HepG2 (cell line): ENCODE results near the gene CDHR5. TPM values are rescaled to one million over a fixed set of nuclear protein-coding genes. Genes with fewer than 3 reads are reported as not detected.

ENCODE experiments used
- ATAC-seq: fragments of 200-7000 bp; cut with Tn5 transposase; 3 replicates; pipeline ENCODE4 v1.9.1; 2020; ENCODE audit warnings: mild to moderate bottlenecking, moderate library complexity
- BruUV-seq: library from RNA; stranded (reverse); fragments of 400-500 nt; replicated peaks from 2 replicates; lab custom pipeline; 2021; lab: Mats Ljungman, UMichigan
- CTCF ChIA-PET: fragments of 300-600 bp; formaldehyde crosslinking; extraction: SDS; loops from one replicate; lab custom pipeline; 2021; ENCODE audit warnings: low total read pairs, inconsistent platforms, low intra/inter-chr PET ratio; lab: Yijun Ruan, JAX
- POLR2A ChIA-PET: fragments of 350-600 bp; sonication (Branson Sonifier 250); formaldehyde crosslinking; loops from one replicate; lab custom pipeline; 2020; ENCODE audit warnings: antibody characterized with exemption, inconsistent platforms; lab: Yijun Ruan, JAX
- DNase-seq: peaks from one replicate; pipeline ENCODE4 v3.0.0-alpha.2; 2015; ENCODE audit warnings: low spot score
- FAIRE-seq: peaks from 3 replicates; lab custom pipeline; 2011; peaks lifted over from hg19 to GRCh38; lab: Jason Lieb, UNC
- H2AFZ ChIP-seq: one replicate; pipeline ENCODE4 v1.6.1; 2011; ENCODE audit warnings: low read length, inconsistent platforms
- H3K27ac ChIP-seq: fragments of 300-600 bp; 3 replicates; pipeline ENCODE4 v1.8.0; 2011; ENCODE audit warnings: mixed run types, mild to moderate bottlenecking, mixed read lengths, low read length, inconsistent platforms; ENCODE audit not compliant: insufficient read depth; ENCODE audit errors: extremely low read length
- H3K27me3 ChIP-seq, 2 experiments: fragments of 200-600 bp in 1 of 2; 2 replicates in 1 of 2; 3 replicates in 1 of 2; pipeline versions ENCODE4 v1.6.0 to v1.8.0; 2011; ENCODE audit warnings: low read length in 2 of 2, mild to moderate bottlenecking in 2 of 2, moderate library complexity in 2 of 2, inconsistent platforms in 1 of 2; ENCODE audit not compliant: insufficient read depth in 2 of 2, control insufficient read depth in 1 of 2
- H3K36me3 ChIP-seq, 2 experiments: fragments of 200-600 bp in 1 of 2; replicated peaks in 1 of 2; 2 replicates in 1 of 2; 3 replicates in 1 of 2; pipeline versions ENCODE4 v1.5.1 to v1.8.0; 2011; ENCODE audit warnings: low read length in 2 of 2, inconsistent platforms in 1 of 2; ENCODE audit not compliant: insufficient read depth in 2 of 2, control insufficient read depth in 1 of 2
- H3K4me1 ChIP-seq: 2 replicates; pipeline ENCODE4 v1.5.1; 2012; ENCODE audit warnings: low read length, inconsistent platforms; ENCODE audit not compliant: insufficient read depth
- H3K4me2 ChIP-seq: 2 replicates; pipeline ENCODE4 v1.6.0; 2011; ENCODE audit warnings: low read depth, low read length, inconsistent platforms
- H3K4me3 ChIP-seq, 3 experiments: fragments of 200-600 bp in 1 of 3; sonication (generic), shearing (Covaris generic) in 1 of 3; replicated peaks in 1 of 3; 2 replicates each; pipeline ENCODE4 v1.5.1; 2011 to 2016; ENCODE audit warnings: low read length in 3 of 3, inconsistent platforms in 2 of 3, low read depth in 2 of 3, mild to moderate bottlenecking in 2 of 3, control low read depth in 1 of 3, mixed read lengths in 1 of 3; ENCODE audit not compliant: insufficient read depth in 1 of 3
- H3K79me2 ChIP-seq: one replicate; pipeline ENCODE4 v1.6.1; 2011; ENCODE audit warnings: low read length, inconsistent platforms; ENCODE audit not compliant: insufficient read depth
- H3K9ac ChIP-seq: 2 replicates; pipeline ENCODE4 v1.6.0; 2011; ENCODE audit warnings: mild to moderate bottlenecking, low read depth, low read length, inconsistent platforms; ENCODE audit not compliant: insufficient read depth
- H3K9me3 ChIP-seq: 2 replicates; pipeline ENCODE4 v1.5.1; 2012; ENCODE audit warnings: mild to moderate bottlenecking, low read length
- H4K20me1 ChIP-seq: 2 replicates; pipeline ENCODE4 v1.6.0; 2011; ENCODE audit warnings: inconsistent platforms, mild to moderate bottlenecking, low read length, moderate library complexity; ENCODE audit not compliant: insufficient read depth
- FOXK2 ChIP-seq: fragments of 450-650 bp; IDR thresholded peaks from 2 replicates; pipeline ENCODE4 v1.6.1; 2016
- HDAC1 ChIP-seq: sonication (generic); formaldehyde crosslinking; IDR thresholded peaks from 2 replicates; pipeline ENCODE4 v1.5.1; 2020; ENCODE audit warnings: mild to moderate bottlenecking, missing genetic modification reagents
- KDM2A ChIP-seq: sonication (generic); formaldehyde crosslinking; IDR thresholded peaks from 2 replicates; pipeline ENCODE4 v1.4.0; 2020; ENCODE audit warnings: low read depth, missing genetic modification reagents, borderline replicate concordance
- KMT2A ChIP-seq: sonication (generic); formaldehyde crosslinking; IDR thresholded peaks from 2 replicates; pipeline ENCODE4 v1.4.0; 2020; ENCODE audit warnings: missing genetic modification reagents
- MAFF ChIP-seq: IDR thresholded peaks from 2 replicates; pipeline ENCODE4 v1.6.1; 2011; ENCODE audit warnings: low read depth, low read length, improper control_type of control experiment
- NFKB2 ChIP-seq: sonication (generic); formaldehyde crosslinking; IDR thresholded peaks from 2 replicates; pipeline ENCODE4 v1.4.0; 2020; ENCODE audit warnings: missing genetic modification reagents, borderline replicate concordance
- POGZ ChIP-seq: sonication (generic); formaldehyde crosslinking; IDR thresholded peaks from 2 replicates; pipeline ENCODE4 v1.4.0; 2020; ENCODE audit warnings: mild to moderate bottlenecking, missing genetic modification reagents
- RFX5 ChIP-seq: IDR thresholded peaks from 2 replicates; pipeline ENCODE4 v1.6.1; 2011; ENCODE audit warnings: low read depth, low read length, improper control_type of control experiment
- RXRA ChIP-seq: sonication (generic); formaldehyde crosslinking; IDR thresholded peaks from 2 replicates; pipeline ENCODE4 v1.5.1; 2020; ENCODE audit warnings: missing genetic modification reagents
- SRF ChIP-seq: IDR thresholded peaks from 2 replicates; pipeline ENCODE4 v1.6.1; 2011; ENCODE audit warnings: mild to moderate bottlenecking, low read depth, low read length, moderate library complexity
- TCF12 ChIP-seq, 2 experiments: fragments of 450-650 bp in 1 of 2; sonication (generic) in 1 of 2; formaldehyde crosslinking in 1 of 2; IDR thresholded peaks; 2 replicates each; pipeline versions ENCODE4 v1.6.1 to v1.8.0; 2017 to 2022; ENCODE audit warnings: antibody characterized with exemption in 1 of 2, mild to moderate bottlenecking in 1 of 2, missing genetic modification reagents in 1 of 2, moderate library complexity in 1 of 2
- TEAD2 ChIP-seq: sonication (generic); formaldehyde crosslinking; IDR thresholded peaks from 2 replicates; pipeline ENCODE4 v1.9.0; 2021; ENCODE audit warnings: missing genetic modification reagents
- ZFY ChIP-seq: sonication (generic); formaldehyde crosslinking; IDR thresholded peaks from 2 replicates; pipeline ENCODE4 v1.4.0; 2020; ENCODE audit warnings: missing genetic modification reagents
- ZNF337 ChIP-seq: sonication (generic); formaldehyde crosslinking; IDR thresholded peaks from 2 replicates; pipeline ENCODE4 v1.5.1; 2020; ENCODE audit warnings: missing genetic modification reagents, low read depth, mild to moderate bottlenecking, borderline replicate concordance
- ZNF589 ChIP-seq: sonication (generic); formaldehyde crosslinking; conservative IDR thresholded peaks from 2 replicates; pipeline ENCODE4 v1.8.0; 2022; ENCODE audit warnings: mild to moderate bottlenecking, moderate library complexity, missing genetic modification reagents
- ZNF614 ChIP-seq: IDR thresholded peaks from 2 replicates; pipeline ENCODE4 v1.6.1; 2018; ENCODE audit warnings: missing biosample characterization, missing genetic modification reagents, inconsistent platforms, borderline replicate concordance
- ZZZ3 ChIP-seq: sonication (generic); formaldehyde crosslinking; IDR thresholded peaks from 2 replicates; pipeline ENCODE4 v1.4.0; 2020; ENCODE audit warnings: missing genetic modification reagents, mild to moderate bottlenecking, borderline replicate concordance
- WGBS: methylation state at CpG from one replicate; pipeline ENCODE4 v1.1.6; 2017; ENCODE audit warnings: low lambda C conversion rate; 5-methylcytosine and 5-hydroxymethylcytosine counted together
- in situ Hi-C: cut with HindIII; loops from 2 replicates; pipeline ENCODE4 v1.10.0; 2017; ENCODE audit warnings: low pct_unique_long_range_greater_than_20kb; ENCODE audit not compliant: extremely low pct_ligation_motif_present
- intact Hi-C: fragments of 100-400 bp; cut with micrococcal nuclease; formaldehyde crosslinking; loops from one replicate; pipeline ENCODE4 v1.10.0; 2022; ENCODE audit not compliant: unreplicated experiment
- polyA plus RNA-seq, 8 experiments: library from polyadenylated mRNA; depleted of rRNA in 3 of 8; stranded (reverse) in 7 of 8; unstranded in 1 of 8; fragments of >200 nt; fragmentation: Illumina TruSeq in 4 of 8; extraction: Trizol in 4 of 8; gene quantifications; 2 replicates each; pipeline versions ENCODE4 v1.2.1 to v1.2.3, GENCODE V29; 2011 to 2016; ENCODE audit warnings: low read depth in 4 of 8, missing spikeins in 1 of 8, mixed read lengths in 1 of 8; ENCODE audit not compliant: insufficient read depth in 1 of 8
- total RNA-seq, 5 experiments: library from RNA; depleted of rRNA; stranded (reverse); fragments of >200 nt; fragmentation: Illumina TruSeq; extraction: Trizol; gene quantifications; 2 replicates each; pipeline ENCODE4 v1.2.3, GENCODE V29; 2016; ENCODE audit warnings: low read depth in 1 of 5
- TF ChIP-seq, protein P1 (sequence below): sonication (generic); formaldehyde crosslinking; IDR thresholded peaks from 2 replicates; pipeline ENCODE4 v1.4.0; 2020; ENCODE audit warnings: missing genetic modification reagents
- TF ChIP-seq, protein P2 (sequence below): IDR thresholded peaks from 2 replicates; pipeline ENCODE4 v1.6.1; 2016; ENCODE audit warnings: missing compliant biosample characterization, missing genetic modification reagents, borderline replicate concordance
- TF ChIP-seq, protein P3 (sequence below): sonication (generic); formaldehyde crosslinking; IDR thresholded peaks from 2 replicates; pipeline ENCODE4 v1.5.0; 2020; ENCODE audit warnings: missing genetic modification reagents, mild to moderate bottlenecking, borderline replicate concordance

Gene CDHR5
- total and polyA plus RNA-seq, 2 of the 13 experiments (the other 11 are each of a cell fraction or from before 2014, with no cell fraction given): 0.46 to 0.71 TPM

DNA sequence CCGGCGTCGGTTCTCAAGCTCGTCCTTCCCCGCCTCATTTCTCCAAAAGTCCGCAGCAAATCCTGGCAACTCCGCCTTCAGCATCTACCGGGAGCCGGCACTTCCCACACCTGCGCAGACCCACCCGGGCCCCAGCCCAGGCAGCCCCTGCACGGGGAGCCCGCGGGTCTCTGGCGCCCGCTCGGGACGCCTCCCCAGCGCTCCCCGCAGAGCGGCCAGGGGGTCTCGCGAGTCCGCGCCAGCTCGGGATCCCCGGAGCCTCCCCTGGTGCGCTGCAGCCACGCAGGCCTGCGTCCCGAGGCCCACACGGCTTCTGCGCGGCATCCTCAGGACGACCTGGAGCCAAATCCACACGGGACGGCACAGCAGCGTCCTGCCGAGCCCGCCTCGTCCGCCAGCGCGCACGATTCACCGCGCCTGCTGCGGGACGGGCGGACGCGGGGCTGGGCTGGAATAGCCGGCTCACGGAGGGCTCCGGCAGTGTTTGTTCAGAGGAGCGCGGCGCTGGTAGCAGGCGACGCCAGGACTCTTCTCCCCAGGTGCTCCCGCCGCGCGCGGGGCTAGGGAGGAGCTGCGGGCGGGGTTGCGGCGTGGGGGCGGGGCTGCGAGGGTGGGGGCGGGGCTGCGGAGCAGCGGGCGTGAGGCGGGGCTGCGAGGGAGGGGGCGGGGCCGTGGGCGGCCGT, 49.3 kb downstream of the CDHR5 start:
- POLR2A ChIA-PET: interaction anchor here (0.7 to 2.5 kb wide), 18 partner anchors 9 to 244 kb away, joined by 3 to 33 read pairs (median 6); partner anchors contain the start of genes HRAS, LMNTD2 and PNPLA2
- Histone ChIP-seq H3K27ac (peak overlapping the region; percentile 9), H3K4me3 (peak overlapping the region; percentile 61 to 80 (median 66)), H3K9ac (peak overlapping the region; percentile 61), H3K4me1 (peaks cover 65% of the 10 kb centered on the region), H3K4me2 (peak overlapping the region; percentile 99), H3K9me3 (no peaks in the 10 kb centered on the region), H2AFZ (no peak overlapping the region), H3K79me2 (peaks cover 37% of the 10 kb centered on the region), H3K27me3 (no peaks in the 10 kb centered on the region; a peak in 2 of 5 replicates), H4K20me1 (peaks cover 36% of the 10 kb centered on the region), H3K36me3 (peaks cover 0 to 3% of the 10 kb centered on the region in 2 experiments; a peak in 1 of 5 replicates)
- in situ Hi-C loops (no loop called here), intact Hi-C loops (no loop called here)
- no TSS peak for BruUV-seq
- ATAC-seq (peak; percentile 53), FAIRE-seq (no peak), DNase-seq (peak; percentile 59)
- WGBS: 1% methylated on average over 22 of the region's 81 CpGs
- CTCF ChIA-PET: no interaction called here
- TF ChIP-seq KDM2A (peak; percentile 47; the same call in 1 of the 2 replicates), NFKB2 (CRISPR knock-in tag) (0 out of 2 replicates have a peak, but pooled peaks have one; percentile 58), ZZZ3 (CRISPR knock-in tag) (0 out of 2 replicates have a peak, but pooled peaks have one; percentile 57), SRF (no peak), KMT2A (no peak), ZNF614 (CRISPR knock-in tag) (peak; percentile 18; the same call in 1 of the 2 replicates), TEAD2 (CRISPR knock-in tag) (no peak), RFX5 (no peak), ZNF589 (no peak), FOXK2 (no peak), ZNF337 (0 out of 2 replicates have a peak, but pooled peaks have one; percentile 15), MAFF (no peak), ZFY (CRISPR knock-in tag) (peak; percentile 32; the same call in 1 of the 2 replicates), RXRA (CRISPR knock-in tag) (0 out of 2 replicates have a peak, but pooled peaks have one; percentile 32), TCF12 (IDR thresholded peaks at IDR 0.05) (no peak), TCF12 (CRISPR knock-in tag; IDR thresholded peaks at IDR 0.05) (peak; percentile 84), HDAC1 (CRISPR knock-in tag) (peak; percentile 71), POGZ (CRISPR knock-in tag) (0 out of 2 replicates have a peak, but pooled peaks have one; percentile 21)
- TF ChIP-seq, protein P1, sequence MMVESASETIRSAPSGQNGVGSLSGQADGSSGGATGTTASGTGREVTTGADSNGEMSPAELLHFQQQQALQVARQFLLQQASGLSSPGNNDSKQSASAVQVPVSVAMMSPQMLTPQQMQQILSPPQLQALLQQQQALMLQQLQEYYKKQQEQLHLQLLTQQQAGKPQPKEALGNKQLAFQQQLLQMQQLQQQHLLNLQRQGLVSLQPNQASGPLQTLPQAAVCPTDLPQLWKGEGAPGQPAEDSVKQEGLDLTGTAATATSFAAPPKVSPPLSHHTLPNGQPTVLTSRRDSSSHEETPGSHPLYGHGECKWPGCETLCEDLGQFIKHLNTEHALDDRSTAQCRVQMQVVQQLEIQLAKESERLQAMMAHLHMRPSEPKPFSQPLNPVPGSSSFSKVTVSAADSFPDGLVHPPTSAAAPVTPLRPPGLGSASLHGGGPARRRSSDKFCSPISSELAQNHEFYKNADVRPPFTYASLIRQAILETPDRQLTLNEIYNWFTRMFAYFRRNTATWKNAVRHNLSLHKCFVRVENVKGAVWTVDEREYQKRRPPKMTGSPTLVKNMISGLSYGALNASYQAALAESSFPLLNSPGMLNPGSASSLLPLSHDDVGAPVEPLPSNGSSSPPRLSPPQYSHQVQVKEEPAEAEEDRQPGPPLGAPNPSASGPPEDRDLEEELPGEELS (CRISPR knock-in tag): peak; percentile 33
- TF ChIP-seq, protein P2, sequence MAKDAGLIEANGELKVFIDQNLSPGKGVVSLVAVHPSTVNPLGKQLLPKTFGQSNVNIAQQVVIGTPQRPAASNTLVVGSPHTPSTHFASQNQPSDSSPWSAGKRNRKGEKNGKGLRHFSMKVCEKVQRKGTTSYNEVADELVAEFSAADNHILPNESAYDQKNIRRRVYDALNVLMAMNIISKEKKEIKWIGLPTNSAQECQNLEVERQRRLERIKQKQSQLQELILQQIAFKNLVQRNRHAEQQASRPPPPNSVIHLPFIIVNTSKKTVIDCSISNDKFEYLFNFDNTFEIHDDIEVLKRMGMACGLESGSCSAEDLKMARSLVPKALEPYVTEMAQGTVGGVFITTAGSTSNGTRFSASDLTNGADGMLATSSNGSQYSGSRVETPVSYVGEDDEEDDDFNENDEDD (CRISPR knock-in tag): peak; percentile 69; the same call in 1 of the 2 replicates
- TF ChIP-seq, protein P3, sequence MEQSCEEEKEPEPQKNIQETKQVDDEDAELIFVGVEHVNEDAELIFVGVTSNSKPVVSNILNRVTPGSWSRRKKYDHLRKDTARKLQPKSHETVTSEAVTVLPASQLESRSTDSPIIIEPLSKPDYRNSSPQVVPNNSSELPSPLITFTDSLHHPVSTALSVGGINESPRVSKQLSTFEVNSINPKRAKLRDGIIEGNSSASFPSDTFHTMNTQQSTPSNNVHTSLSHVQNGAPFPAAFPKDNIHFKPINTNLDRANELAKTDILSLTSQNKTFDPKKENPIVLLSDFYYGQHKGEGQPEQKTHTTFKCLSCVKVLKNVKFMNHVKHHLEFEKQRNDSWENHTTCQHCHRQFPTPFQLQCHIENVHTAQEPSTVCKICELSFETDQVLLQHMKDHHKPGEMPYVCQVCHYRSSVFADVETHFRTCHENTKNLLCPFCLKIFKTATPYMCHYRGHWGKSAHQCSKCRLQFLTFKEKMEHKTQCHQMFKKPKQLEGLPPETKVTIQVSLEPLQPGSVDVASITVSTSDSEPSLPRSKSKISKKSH (CRISPR knock-in tag): no peak
